Epithelial cell of proximal tubule (primary cell): Measurements from ENCODE around the gene ARHGEF17. TPM values are rescaled to one million over a fixed set of nuclear protein-coding genes. Genes with fewer than 3 reads are reported as not detected.

Source experiments
- DNase-seq: peaks from one replicate; pipeline ENCODE4 v3.0.0-alpha.2; 2011; ENCODE audit warnings: low read depth
- H3K4me3 ChIP-seq: 2 replicates; pipeline ENCODE4 v1.5.1; 2011; ENCODE audit warnings: low read depth, mild to moderate bottlenecking, low read length
- total RNA-seq: library from RNA; depleted of rRNA; stranded (reverse); fragments of >200 nt; gene quantifications from 2 replicates; pipeline ENCODE4 v1.2.3, GENCODE V29; 2015
- TF ChIP-seq, protein P1 (sequence below): conservative IDR thresholded peaks from 2 replicates; pipeline ENCODE4 v1.5.1; 2012; ENCODE audit warnings: low read depth, mild to moderate bottlenecking, low read length

Gene ARHGEF17
- total RNA-seq, 1 donor from 2014 or later = 26.4 TPM

DNA sequence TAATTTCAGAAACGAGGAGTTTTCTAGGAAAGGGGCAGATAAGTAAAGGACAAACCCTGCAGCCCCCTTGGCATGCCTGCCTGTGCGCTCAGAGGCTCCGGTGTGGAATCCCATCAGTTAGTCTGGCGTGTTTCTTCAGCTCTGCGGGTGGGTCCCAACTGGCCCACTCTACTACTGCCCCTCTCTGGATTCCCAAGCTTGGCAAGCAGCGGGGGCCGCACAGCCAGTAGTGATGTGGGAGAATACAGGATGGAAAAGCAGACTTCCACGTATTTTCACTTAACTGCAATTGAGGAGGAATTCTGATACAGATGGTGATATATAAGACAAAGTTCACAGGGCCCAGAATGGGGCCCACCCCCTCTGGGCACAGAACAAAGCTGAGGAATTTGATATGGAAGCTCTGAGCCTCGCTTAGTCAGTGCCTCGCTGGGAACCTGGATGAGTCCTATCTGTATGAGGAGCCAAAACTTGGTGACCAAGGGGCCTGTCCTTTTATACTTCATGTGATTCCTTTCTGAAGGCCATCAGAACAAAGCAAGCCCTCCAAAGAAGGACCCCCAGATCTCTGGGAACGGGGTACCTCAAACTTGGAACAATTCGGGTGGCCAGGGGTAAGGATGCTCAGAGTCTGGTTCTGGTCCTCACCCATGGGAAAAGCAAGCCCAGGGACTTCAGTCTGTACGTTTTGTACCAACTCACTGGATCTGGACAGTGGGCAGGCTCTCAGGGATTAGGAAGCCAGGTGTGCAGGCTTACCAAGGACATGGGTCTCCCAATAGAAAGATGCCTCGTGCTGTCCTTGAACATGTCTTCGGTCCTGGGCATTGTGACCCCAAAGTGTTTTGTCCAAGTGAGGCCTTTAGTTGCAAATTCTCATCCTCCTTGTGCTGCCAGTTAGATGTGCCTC, 94.1 kb downstream of the ARHGEF17 start:
- no peak overlapping the region for H3K4me3 ChIP-seq
- DNase-seq = no peak
- TF ChIP-seq, protein P1, sequence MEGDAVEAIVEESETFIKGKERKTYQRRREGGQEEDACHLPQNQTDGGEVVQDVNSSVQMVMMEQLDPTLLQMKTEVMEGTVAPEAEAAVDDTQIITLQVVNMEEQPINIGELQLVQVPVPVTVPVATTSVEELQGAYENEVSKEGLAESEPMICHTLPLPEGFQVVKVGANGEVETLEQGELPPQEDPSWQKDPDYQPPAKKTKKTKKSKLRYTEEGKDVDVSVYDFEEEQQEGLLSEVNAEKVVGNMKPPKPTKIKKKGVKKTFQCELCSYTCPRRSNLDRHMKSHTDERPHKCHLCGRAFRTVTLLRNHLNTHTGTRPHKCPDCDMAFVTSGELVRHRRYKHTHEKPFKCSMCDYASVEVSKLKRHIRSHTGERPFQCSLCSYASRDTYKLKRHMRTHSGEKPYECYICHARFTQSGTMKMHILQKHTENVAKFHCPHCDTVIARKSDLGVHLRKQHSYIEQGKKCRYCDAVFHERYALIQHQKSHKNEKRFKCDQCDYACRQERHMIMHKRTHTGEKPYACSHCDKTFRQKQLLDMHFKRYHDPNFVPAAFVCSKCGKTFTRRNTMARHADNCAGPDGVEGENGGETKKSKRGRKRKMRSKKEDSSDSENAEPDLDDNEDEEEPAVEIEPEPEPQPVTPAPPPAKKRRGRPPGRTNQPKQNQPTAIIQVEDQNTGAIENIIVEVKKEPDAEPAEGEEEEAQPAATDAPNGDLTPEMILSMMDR = no peak

DNA sequence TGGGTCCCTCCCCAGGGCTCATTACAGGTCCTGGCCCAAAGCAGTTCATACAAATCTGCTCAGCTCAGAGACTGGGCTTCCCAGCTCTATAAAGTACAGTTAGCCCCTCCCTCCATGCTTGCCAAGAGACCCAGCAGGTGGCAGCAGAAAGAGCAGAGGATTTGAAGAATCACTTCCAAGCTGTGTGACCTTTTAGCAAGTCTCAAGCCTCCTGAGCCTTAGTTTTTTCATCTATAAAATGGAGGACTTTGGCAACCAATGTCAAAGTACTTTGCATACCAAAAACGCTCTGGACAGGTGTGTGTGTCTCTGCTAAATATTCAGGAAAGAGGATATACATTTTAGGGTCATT, 94.7 kb downstream of the ARHGEF17 start:
- no peak overlapping the region for H3K4me3 ChIP-seq
- TF ChIP-seq, protein P1 = peak; percentile 56
- no peak for DNase-seq

DNA sequence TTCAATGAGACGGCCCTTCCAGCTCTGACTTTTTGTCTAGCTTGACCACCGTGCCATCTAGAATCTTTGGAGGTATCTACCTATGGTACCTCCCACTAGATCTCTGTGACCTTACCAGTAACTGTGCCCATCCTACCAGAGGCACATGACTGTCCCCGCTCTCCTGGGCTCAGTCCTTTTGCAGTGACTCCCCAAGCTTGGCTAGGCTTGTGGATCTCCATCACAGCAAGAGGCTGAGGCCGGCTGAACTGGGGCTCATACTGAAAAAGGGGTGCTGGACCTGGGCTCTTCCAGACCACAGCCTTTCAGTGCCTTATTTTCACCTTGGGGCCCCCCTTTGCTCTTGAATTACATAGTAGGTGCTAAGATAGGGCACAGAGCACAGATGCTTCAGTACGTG, 95.5 kb downstream of the ARHGEF17 start:
- H3K4me3 ChIP-seq = no peak overlapping the region
- TF ChIP-seq, protein P1 = no peak
- DNase-seq = no peak

DNA sequence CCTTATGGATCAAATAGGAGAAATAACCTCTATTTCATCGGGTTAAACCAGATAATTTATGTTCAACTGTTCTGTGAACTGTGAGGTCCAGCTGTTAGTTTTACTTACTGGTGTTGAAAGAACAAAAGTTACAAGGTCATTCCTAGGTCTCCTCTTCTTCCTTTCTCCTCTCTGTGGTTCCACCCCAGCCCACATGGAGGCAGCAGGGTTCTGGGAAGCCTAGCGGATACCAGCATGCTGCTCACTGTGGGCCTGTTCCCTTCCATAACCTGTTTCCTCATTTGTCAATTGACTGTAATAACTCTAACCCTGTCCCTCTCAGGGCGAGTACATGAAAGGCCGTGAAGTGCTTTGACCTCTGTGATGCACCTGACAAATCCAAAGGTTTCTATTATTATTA, 96.0 kb downstream of the ARHGEF17 start:
- TF ChIP-seq, protein P1 = peak; percentile 69
- DNase-seq = no peak
- no peak overlapping the region for H3K4me3 ChIP-seq

DNA sequence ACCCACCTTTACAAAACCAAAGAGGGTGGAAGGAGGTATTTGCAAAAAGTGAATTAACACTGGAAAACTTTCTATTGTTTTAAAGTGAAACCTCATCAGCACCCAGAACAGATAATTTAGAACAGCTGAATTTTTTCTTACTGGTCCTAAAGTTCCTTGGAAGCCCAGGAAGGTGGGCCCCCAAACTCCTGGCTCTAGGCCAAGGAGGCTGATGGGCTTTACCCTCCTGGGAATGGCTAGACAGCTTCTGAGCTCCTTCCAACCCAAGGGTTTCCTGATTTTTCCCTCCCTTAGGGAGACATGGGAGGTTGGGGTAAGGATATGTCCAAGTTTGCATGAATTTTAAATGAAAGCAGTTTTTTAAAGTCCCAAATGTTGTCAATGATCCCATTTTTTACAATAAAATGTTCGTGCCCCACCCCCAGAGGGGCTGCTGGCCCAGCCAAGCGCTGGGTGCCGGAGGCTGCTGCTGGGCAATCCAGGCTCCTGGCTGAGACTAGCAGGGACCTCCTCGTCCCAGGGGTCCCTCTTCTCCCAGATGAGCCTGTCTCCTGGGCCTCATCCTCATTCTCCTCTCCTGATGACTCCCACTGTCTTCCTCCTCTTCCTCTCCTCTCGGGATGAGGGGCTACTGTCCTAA, 96.5 kb downstream of the ARHGEF17 start:
- TF ChIP-seq, protein P1 = no peak
- no peak for DNase-seq
- H3K4me3 ChIP-seq = no peak overlapping the region

DNA sequence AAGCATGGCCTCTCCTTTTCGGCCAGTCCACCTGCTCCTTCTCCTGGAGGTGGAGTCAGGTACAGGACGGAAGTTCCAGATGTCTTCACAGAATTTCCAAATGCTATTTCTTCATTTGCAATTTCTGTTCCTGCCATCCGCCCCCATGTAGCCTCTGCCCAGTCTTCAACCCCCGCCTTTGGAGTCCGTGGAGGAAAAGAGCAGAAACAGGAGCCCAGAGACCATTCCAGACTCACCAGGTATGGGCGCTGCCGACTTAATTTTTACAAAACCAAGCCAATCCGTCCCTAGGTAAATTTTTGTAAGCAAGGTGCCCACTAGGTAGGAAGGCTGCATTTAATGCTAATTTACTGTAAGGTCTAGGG, 97.1 kb downstream of the ARHGEF17 start:
- TF ChIP-seq, protein P1 = no peak
- no peak overlapping the region for H3K4me3 ChIP-seq
- no peak for DNase-seq
